Adipocyte (in vitro differentiated cells): ENCODE data around the gene TMEM127.
"Not testable (repeated sequence)": the region's sequence is repeated elsewhere in the genome, so short reads cannot be mapped to it uniquely, and the experiment has no call there.

Source experiments
- DNase-seq: peaks from one replicate; pipeline ENCODE4 v3.0.0-alpha.2; 2015; ENCODE audit warnings: low read depth
- H3K27me3 ChIP-seq: replicated peaks from 2 replicates; pipeline ENCODE4 v1.7.0; 2013; ENCODE audit warnings: mild to moderate bottlenecking, low read length, moderate library complexity; ENCODE audit not compliant: control insufficient read depth, insufficient read depth
- H3K36me3 ChIP-seq: 2 replicates; pipeline ENCODE4 v1.7.0; 2013; ENCODE audit warnings: low read length, mild to moderate bottlenecking, moderate library complexity; ENCODE audit not compliant: control insufficient read depth, insufficient read depth, severe bottlenecking
- H3K4me1 ChIP-seq: 2 replicates; pipeline ENCODE4 v1.7.0; 2013; ENCODE audit warnings: mild to moderate bottlenecking, low read length, moderate library complexity; ENCODE audit not compliant: control insufficient read depth, insufficient read depth
- H3K4me3 ChIP-seq: 2 replicates; pipeline ENCODE4 v1.7.0; 2013; ENCODE audit warnings: mild to moderate bottlenecking, low read length, moderate library complexity
- H3K9ac ChIP-seq: 2 replicates; pipeline ENCODE4 v1.7.0; 2013; ENCODE audit warnings: mild to moderate bottlenecking, low read length, moderate library complexity
- H3K9me3 ChIP-seq: 2 replicates; pipeline ENCODE4 v1.7.0; 2013; ENCODE audit warnings: mild to moderate bottlenecking, low read length, moderate library complexity; ENCODE audit not compliant: control insufficient read depth

The TMEM127 gene

GRCh38 chr2:96261328-96262003, 4.3 kb downstream of the TMEM127 start:
- peaks cover 53% of the 10 kb centered on the region for H3K4me1 ChIP-seq
- H3K4me3 ChIP-seq, result no peak overlapping the region
- H3K9ac ChIP-seq, result peak overlapping the region; percentile 69
- H3K9me3 ChIP-seq, result no peaks in the 10 kb centered on the region
- H3K36me3 ChIP-seq, result peaks cover 10% of the 10 kb centered on the region
- no peaks in the 10 kb centered on the region for H3K27me3 ChIP-seq
- no peak for DNase-seq

- peak; percentile 90 for DNase-seq
Observed at GRCh38 chr2:96260387-96261260, 5.2 kb downstream of the TMEM127 start.

GRCh38 chr2:96259497-96259921, 6.3 kb downstream of the TMEM127 start:
- H3K9ac ChIP-seq, result peak overlapping the region; percentile 47
- H3K4me3 ChIP-seq, result no peak overlapping the region
- H3K9me3 ChIP-seq, result no peaks in the 10 kb centered on the region
- no peak for DNase-seq
- H3K27me3 ChIP-seq, result no peaks in the 10 kb centered on the region
- peaks cover 26% of the 10 kb centered on the region for H3K36me3 ChIP-seq
- H3K4me1 ChIP-seq, result peaks cover 50% of the 10 kb centered on the region

More at GRCh38 chr2:96260387-96261260, 5.2 kb downstream of the TMEM127 start:
- peak overlapping the region; percentile 69 for H3K9ac ChIP-seq
- H3K4me3 ChIP-seq, result peak overlapping the region; percentile 32
- peaks cover 15% of the 10 kb centered on the region for H3K36me3 ChIP-seq
- peaks cover 53% of the 10 kb centered on the region for H3K4me1 ChIP-seq
- H3K9me3 ChIP-seq, result no peaks in the 10 kb centered on the region
- no peaks in the 10 kb centered on the region for H3K27me3 ChIP-seq

GRCh38 chr2:96258166-96259022, 7.4 kb downstream of the TMEM127 start:
- no peaks in the 10 kb centered on the region for H3K9me3 ChIP-seq
- no peaks in the 10 kb centered on the region for H3K27me3 ChIP-seq
- no peak overlapping the region for H3K4me3 ChIP-seq
- peaks cover 37% of the 10 kb centered on the region for H3K36me3 ChIP-seq
- peaks cover 39% of the 10 kb centered on the region for H3K4me1 ChIP-seq
- peak; percentile 34 for DNase-seq
- peak overlapping the region; percentile 45 for H3K9ac ChIP-seq

GRCh38 chr2:96257744-96258143, 8.1 kb downstream of the TMEM127 start:
- Histone ChIP-seq H3K4me1 (peaks cover 39% of the 10 kb centered on the region), H3K36me3 (peaks cover 43% of the 10 kb centered on the region), H3K9ac (peak overlapping the region; percentile 45)
- H3K9me3 ChIP-seq, H3K4me3 ChIP-seq, H3K27me3 ChIP-seq, DNase-seq: not testable (repeated sequence)

GRCh38 chr2:96256611-96257113, 9.1 kb downstream of the TMEM127 start:
- H3K4me1 ChIP-seq, result peaks cover 48% of the 10 kb centered on the region
- peaks cover 50% of the 10 kb centered on the region for H3K36me3 ChIP-seq
- H3K27me3 ChIP-seq, result no peaks in the 10 kb centered on the region
- no peaks in the 10 kb centered on the region for H3K9me3 ChIP-seq
- H3K4me3 ChIP-seq, result no peak overlapping the region
- no peak overlapping the region for H3K9ac ChIP-seq
- no peak for DNase-seq

- H3K4me3 ChIP-seq, result no peak overlapping the region
- peaks cover 49% of the 10 kb centered on the region for H3K4me1 ChIP-seq
- DNase-seq, result no peak
- H3K36me3 ChIP-seq, result peaks cover 45% of the 10 kb centered on the region
- no peak overlapping the region for H3K9ac ChIP-seq
- no peaks in the 10 kb centered on the region for H3K27me3 ChIP-seq
- no peaks in the 10 kb centered on the region for H3K9me3 ChIP-seq
Observed at GRCh38 chr2:96254571-96254970, 11.2 kb downstream of the TMEM127 start.

GRCh38 chr2:96253006-96253405, 12.8 kb downstream of the TMEM127 start:
- Histone ChIP-seq H3K9ac (no peak overlapping the region), H3K4me1 (peaks cover 37% of the 10 kb centered on the region), H3K9me3 (no peaks in the 10 kb centered on the region), H3K4me3 (no peak overlapping the region), H3K27me3 (no peaks in the 10 kb centered on the region), H3K36me3 (peaks cover 45% of the 10 kb centered on the region)
- no peak for DNase-seq

GRCh38 chr2:96252526-96252925, 13.3 kb downstream of the TMEM127 start:
- Histone ChIP-seq H3K27me3 (no peaks in the 10 kb centered on the region), H3K9me3 (no peaks in the 10 kb centered on the region), H3K9ac (no peak overlapping the region), H3K4me3 (no peak overlapping the region), H3K36me3 (peaks cover 45% of the 10 kb centered on the region), H3K4me1 (peaks cover 33% of the 10 kb centered on the region)
- no peak for DNase-seq

- H3K36me3 ChIP-seq, result peaks cover 44% of the 10 kb centered on the region
- peak; percentile 84 for DNase-seq
Observed at GRCh38 chr2:96251721-96252292, 14.0 kb downstream of the TMEM127 start.

More at GRCh38 chr2:96251721-96252292, 14.0 kb downstream of the TMEM127 start:
- Histone ChIP-seq H3K9me3 (no peaks in the 10 kb centered on the region), H3K9ac (peak overlapping the region; percentile 1), H3K4me1 (peaks cover 30% of the 10 kb centered on the region), H3K27me3 (no peaks in the 10 kb centered on the region), H3K4me3 (no peak overlapping the region)
